CD14-positive monocyte (primary cell): ENCODE data around the gene TTLL10. TPM values are rescaled to one million over a fixed set of nuclear protein-coding genes. Genes with fewer than 3 reads are reported as not detected.

Experiments
- DNase-seq, 3 donors: peaks; one replicate each; pipeline ENCODE4 v3.0.0-alpha.2; 2011 to 2022
- H2AFZ ChIP-seq: 2 replicates; pipeline ENCODE4 v1.6.0; 2012; ENCODE audit warnings: mild to moderate bottlenecking, low read depth, low read length, inconsistent platforms; ENCODE audit not compliant: insufficient read depth, poor library complexity, severe bottlenecking
- H3K27ac ChIP-seq, 2 donors: 1 replicate in 1 of 2; 2 replicates in 1 of 2; pipeline ENCODE4 v1.5.1; 2012 to 2013; ENCODE audit warnings: low read length in 2 of 2, control low read depth in 1 of 2, inconsistent platforms in 1 of 2, low read depth in 1 of 2, mild to moderate bottlenecking in 1 of 2
- H3K27me3 ChIP-seq, 2 donors: one replicate each; pipeline versions ENCODE4 v1.6.0 to v1.6.1; 2011 to 2013; ENCODE audit warnings: low read length in 2 of 2; ENCODE audit not compliant: control insufficient read depth in 2 of 2, insufficient read depth in 2 of 2
- H3K36me3 ChIP-seq, 2 donors: replicated peaks in 1 of 2; 1 replicate in 1 of 2; 2 replicates in 1 of 2; pipeline versions ENCODE4 v1.5.1 to v1.6.1; 2012 to 2013; ENCODE audit warnings: low read length in 2 of 2, control low read depth in 1 of 2, inconsistent platforms in 1 of 2, mild to moderate bottlenecking in 1 of 2; ENCODE audit not compliant: insufficient read depth in 2 of 2, control insufficient read depth in 1 of 2
- H3K4me1 ChIP-seq, 2 donors: 1 replicate in 1 of 2; 2 replicates in 1 of 2; pipeline versions ENCODE4 v1.5.1 to v1.6.1; 2012 to 2013; ENCODE audit warnings: low read length in 2 of 2, control low read depth in 1 of 2, inconsistent platforms in 1 of 2, mild to moderate bottlenecking in 1 of 2, moderate library complexity in 1 of 2; ENCODE audit not compliant: insufficient read depth in 2 of 2, control insufficient read depth in 1 of 2
- H3K4me2 ChIP-seq: replicated peaks from 2 replicates; pipeline ENCODE3; 2012; ENCODE audit warnings: low read length, moderate library complexity, mild to moderate bottlenecking; ENCODE audit not compliant: poor library complexity, severe bottlenecking; ENCODE audit errors: extremely low read depth
- H3K4me3 ChIP-seq, 3 experiments: fragments of 200-600 bp in 1 of 3; sonication (generic) in 1 of 3; replicated peaks in 1 of 3; 1 replicate in 2 of 3; 2 replicates in 1 of 3; pipeline ENCODE4 v1.5.1; 2011 to 2013; ENCODE audit warnings: low read length in 3 of 3, mild to moderate bottlenecking in 3 of 3, control low read depth in 2 of 3, low read depth in 2 of 3, inconsistent platforms in 1 of 3, moderate library complexity in 1 of 3
- H3K79me2 ChIP-seq: 2 replicates; pipeline ENCODE4 v1.6.0; 2012; ENCODE audit warnings: mild to moderate bottlenecking, control low read depth, inconsistent platforms, low read length, moderate library complexity; ENCODE audit not compliant: insufficient read depth
- H3K9ac ChIP-seq: 2 replicates; pipeline ENCODE4 v1.6.0; 2017; ENCODE audit warnings: low read length, mild to moderate bottlenecking; ENCODE audit not compliant: insufficient read depth, poor library complexity, severe bottlenecking
- H3K9me3 ChIP-seq, 2 donors: replicated peaks in 1 of 2; 1 replicate in 1 of 2; 2 replicates in 1 of 2; pipeline versions ENCODE4 v1.5.1 to v1.6.1; 2012 to 2013; ENCODE audit warnings: low read length in 2 of 2, control low read depth in 1 of 2; ENCODE audit not compliant: control insufficient read depth in 1 of 2, insufficient read depth in 1 of 2
- H4K20me1 ChIP-seq: 2 replicates; pipeline ENCODE4 v1.6.0; 2012; ENCODE audit warnings: mild to moderate bottlenecking, low read length, control low read depth, moderate library complexity; ENCODE audit not compliant: insufficient read depth
- H3K27ac Mint-ChIP-seq, 7 donors: one replicate each; pipeline ENCODE4 v1.8.0; 2020; ENCODE audit warnings: mild to moderate bottlenecking in 7 of 7, mixed read lengths in 7 of 7, moderate library complexity in 6 of 7, inconsistent platforms in 2 of 7
- H3K27me3 Mint-ChIP-seq, 3 donors: one replicate each; pipeline ENCODE4 v1.8.0; 2021 to 2022; ENCODE audit warnings: low read depth in 3 of 3, mild to moderate bottlenecking in 3 of 3, mixed read lengths in 3 of 3, moderate library complexity in 3 of 3, inconsistent platforms in 1 of 3
- H3K36me3 Mint-ChIP-seq, 2 donors: one replicate each; pipeline ENCODE4 v1.8.0; 2020; ENCODE audit warnings: mixed read lengths in 2 of 2, inconsistent platforms in 1 of 2, mild to moderate bottlenecking in 1 of 2
- H3K4me1 Mint-ChIP-seq: one replicate; pipeline ENCODE4 v1.8.0; 2020; ENCODE audit warnings: mild to moderate bottlenecking, mixed read lengths
- H3K4me3 Mint-ChIP-seq, 2 donors: one replicate each; pipeline ENCODE4 v1.8.0; 2020; ENCODE audit warnings: mild to moderate bottlenecking in 2 of 2, mixed read lengths in 2 of 2, moderate library complexity in 1 of 2
- H3K9me3 Mint-ChIP-seq, 7 donors: one replicate each; pipeline ENCODE4 v1.8.0; 2020 to 2022; ENCODE audit warnings: mixed read lengths in 7 of 7, mild to moderate bottlenecking in 6 of 7, moderate library complexity in 6 of 7, inconsistent platforms in 2 of 7
- CTCF ChIP-seq: fragments of 200-600 bp; IDR thresholded peaks from one replicate; pipeline ENCODE4 v1.8.0; 2022; ENCODE audit warnings: antibody characterized with exemption, mild to moderate bottlenecking
- WGBS: methylation state at CpG from one replicate; pipeline ENCODE4 v1.1.5; 2013; ENCODE audit warnings: missing lambda C conversion rate; ENCODE audit not compliant: insufficient coverage; 5-methylcytosine and 5-hydroxymethylcytosine counted together
- intact Hi-C, 2 donors: fragments of 100-400 bp; cut with micrococcal nuclease; formaldehyde crosslinking; loops; one replicate each; pipeline versions ENCODE4 v1.15.0 to v1.15.1; 2023
- polyA plus RNA-seq, 3 donors: library from polyadenylated mRNA; depleted of rRNA in 1 of 3; unstranded in 2 of 3; stranded (reverse) in 1 of 3; fragments of 300-500 nt in 2 of 3; fragments of >200 nt in 1 of 3; fragmentation: Illumina TruSeq in 2 of 3; gene quantifications; 1 replicate in 2 of 3; 2 replicates in 1 of 3; pipeline ENCODE4 v1.2.3, GENCODE V29; 2012 to 2021

TTLL10 gene
- polyA plus RNA-seq, 3 donors: 0.06 TPM; not detected in 2

GRCh38 chr1:1124786-1125642 lies 48.7 kb upstream of the TTLL10 start:
- peaks cover 0 to 6% of the 10 kb centered on the region in 2 donors for H3K27me3 ChIP-seq
- no peak for TF ChIP-seq CTCF
- H4K20me1 ChIP-seq: no peaks in the 10 kb centered on the region
- H3K4me3 ChIP-seq: no peak overlapping the region
- H3K27ac ChIP-seq: no peak overlapping the region
- DNase-seq: no peak
- peaks cover 5 to 7% of the 10 kb centered on the region in 2 donors for H3K4me1 ChIP-seq
- peaks cover 0 to 6% of the 10 kb centered on the region in 2 donors for H3K9me3 ChIP-seq
- no peak overlapping the region for H3K4me2 ChIP-seq
- peaks cover 0 to 4% of the 10 kb centered on the region in 2 donors for H3K36me3 Mint-ChIP-seq
- peaks cover 9 to 27% (median 26%) of the 10 kb centered on the region in 3 donors for H3K27me3 Mint-ChIP-seq
- WGBS: 92% methylated on average over 28 of the region's 29 CpGs
- H3K27ac Mint-ChIP-seq: peak overlapping the region in 1 of 7 donors; percentile 40
- H3K79me2 ChIP-seq: no peaks in the 10 kb centered on the region
- peaks cover 2 to 12% (median 7%) of the 10 kb centered on the region in 7 donors for H3K9me3 Mint-ChIP-seq
- no peak overlapping the region for H2AFZ ChIP-seq
- H3K36me3 ChIP-seq: no peaks in the 10 kb centered on the region
- H3K4me1 Mint-ChIP-seq: no peaks in the 10 kb centered on the region
- intact Hi-C loops: loop anchor here in 1 of 2 donors (5.0 kb wide), 1 partner anchor 167 kb away; no protein-coding TSS in a partner anchor
- no peak overlapping the region for H3K4me3 Mint-ChIP-seq
- H3K9ac ChIP-seq: no peak overlapping the region

DNA sequence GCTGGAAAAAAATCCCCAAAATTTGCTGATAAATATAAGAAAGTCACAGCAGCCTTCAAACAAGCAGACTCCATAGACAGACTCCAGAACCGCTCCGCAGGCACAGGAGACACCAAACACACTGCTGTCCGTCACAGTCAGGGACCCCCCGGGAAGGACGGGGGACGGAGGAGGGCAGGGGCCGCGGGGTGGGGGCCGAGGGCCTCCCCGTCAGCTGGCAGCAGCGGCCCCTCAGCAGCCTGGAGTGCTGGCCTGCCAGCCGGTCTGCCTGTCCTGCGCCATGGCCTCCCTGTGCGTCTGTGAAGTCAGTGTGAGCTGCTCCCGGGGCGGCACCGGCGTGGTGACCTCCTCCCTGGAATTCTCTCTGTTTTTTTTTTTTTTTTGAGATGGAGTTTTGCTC lies 47.7 kb upstream of the TTLL10 start:
- no peak for DNase-seq
- no peak overlapping the region for H3K4me2 ChIP-seq
- intact Hi-C loops: no loop called here
- H3K4me1 ChIP-seq: peaks cover 5 to 7% of the 10 kb centered on the region in 2 donors
- no peak overlapping the region for H3K4me3 Mint-ChIP-seq
- H3K9me3 Mint-ChIP-seq: peaks cover 2 to 13% (median 7%) of the 10 kb centered on the region in 7 donors
- H3K79me2 ChIP-seq: no peaks in the 10 kb centered on the region
- no peak overlapping the region for H3K9ac ChIP-seq
- H3K4me1 Mint-ChIP-seq: no peaks in the 10 kb centered on the region
- H3K36me3 Mint-ChIP-seq: peaks cover 0 to 4% of the 10 kb centered on the region in 2 donors
- no peak overlapping the region for H3K27ac ChIP-seq
- no peak overlapping the region for H3K27ac Mint-ChIP-seq
- peaks cover 4 to 19% (median 18%) of the 10 kb centered on the region in 3 donors for H3K27me3 Mint-ChIP-seq
- H3K4me3 ChIP-seq: no peak overlapping the region
- no peak overlapping the region for H2AFZ ChIP-seq
- no peak for TF ChIP-seq CTCF
- H3K27me3 ChIP-seq: peaks cover 0 to 6% of the 10 kb centered on the region in 2 donors
- H4K20me1 ChIP-seq: no peaks in the 10 kb centered on the region
- 95% methylated on average over 16 of the region's 18 CpGs for WGBS
- peaks cover 0 to 6% of the 10 kb centered on the region in 2 donors for H3K9me3 ChIP-seq
- no peaks in the 10 kb centered on the region for H3K36me3 ChIP-seq
